ENCODE measurements around the gene NAV2. TPM values are rescaled to one million over a fixed set of nuclear protein-coding genes. Genes with fewer than 3 reads are reported as not detected.

Gene NAV2
- polyA plus RNA-seq, 1 donor (not counting 4 experiments of a cell fraction or from before 2014, with no cell fraction given), result 4.0 TPM

DNA sequence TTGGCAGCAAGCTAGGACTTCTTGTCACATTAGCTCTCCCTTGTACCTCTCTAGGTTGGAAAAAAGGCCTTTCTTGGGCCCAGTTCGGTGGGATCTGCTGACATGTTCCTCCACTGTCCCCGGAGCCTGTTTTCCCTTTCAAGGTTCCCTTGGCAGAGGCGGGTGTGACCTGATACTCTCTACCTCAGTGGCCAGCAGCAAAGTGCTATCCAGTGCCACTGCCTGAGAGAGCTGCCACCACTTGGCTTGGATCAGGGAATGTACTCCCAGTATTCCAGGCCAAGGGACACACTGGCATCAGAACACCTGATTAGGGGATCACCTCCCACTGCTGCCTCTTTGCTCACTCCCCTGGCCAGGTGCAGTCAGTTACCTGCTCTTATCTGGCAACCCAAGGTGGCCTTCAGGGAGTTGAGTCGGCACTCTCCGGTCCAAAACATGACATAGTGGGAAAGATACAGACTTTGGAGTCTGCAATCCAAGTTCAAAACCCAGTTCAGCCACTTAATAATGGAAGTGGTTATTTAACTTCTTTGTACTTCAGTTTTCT lies 17.8 kb upstream of the NAV2 start:
- H3K4me3 ChIP-seq (ENCODE audit: control insufficient read depth in 2 of 3, extremely low read depth in 1 of 3, insufficient read depth in 2 of 3, low read depth in 1 of 3, low read length in 3 of 3), result no peak overlapping the region
- dilution Hi-C loops (cut with MboI; ENCODE audit: extremely low pct_ligation_motif_present, low sequenced_read_pairs), result no loop called here
- H3K9me1 ChIP-seq (ENCODE audit: control insufficient read depth, extremely low read depth, insufficient read depth, low read length), result no peaks in the 10 kb centered on the region
- DNase-seq (ENCODE audit: low read depth, low spot score) (no peak), FAIRE-seq (no peak)
- no peak overlapping the region for H3K9ac ChIP-seq (ENCODE audit: control insufficient read depth, extremely low read depth, insufficient read depth, low read length)
- H3K79me2 ChIP-seq (ENCODE audit: control insufficient read depth, insufficient read depth, low read length), result no peaks in the 10 kb centered on the region
- H3K27ac ChIP-seq (ENCODE audit: control insufficient read depth, insufficient read depth, low read length), result no peak overlapping the region
- H3K27me3 ChIP-seq (ENCODE audit: control insufficient read depth, extremely low read depth, insufficient read depth, low read length), result no peaks in the 10 kb centered on the region
- no peak overlapping the region for H3K4me2 ChIP-seq (ENCODE audit: control insufficient read depth, extremely low read depth, insufficient read depth, low read depth, low read length)
- H3K4me1 ChIP-seq (ENCODE audit: control insufficient read depth, extremely low read depth, insufficient read depth, low read length), result no peaks in the 10 kb centered on the region
- no peaks in the 10 kb centered on the region for H3K9me3 ChIP-seq (ENCODE audit: control insufficient read depth, low read depth, low read length)
- no peaks in the 10 kb centered on the region for H4K20me1 ChIP-seq (ENCODE audit: control insufficient read depth, extremely low read depth, insufficient read depth, low read length)
- H2AFZ ChIP-seq (ENCODE audit: control insufficient read depth, low read length), result no peak overlapping the region
- TF ChIP-seq, protein P1, sequence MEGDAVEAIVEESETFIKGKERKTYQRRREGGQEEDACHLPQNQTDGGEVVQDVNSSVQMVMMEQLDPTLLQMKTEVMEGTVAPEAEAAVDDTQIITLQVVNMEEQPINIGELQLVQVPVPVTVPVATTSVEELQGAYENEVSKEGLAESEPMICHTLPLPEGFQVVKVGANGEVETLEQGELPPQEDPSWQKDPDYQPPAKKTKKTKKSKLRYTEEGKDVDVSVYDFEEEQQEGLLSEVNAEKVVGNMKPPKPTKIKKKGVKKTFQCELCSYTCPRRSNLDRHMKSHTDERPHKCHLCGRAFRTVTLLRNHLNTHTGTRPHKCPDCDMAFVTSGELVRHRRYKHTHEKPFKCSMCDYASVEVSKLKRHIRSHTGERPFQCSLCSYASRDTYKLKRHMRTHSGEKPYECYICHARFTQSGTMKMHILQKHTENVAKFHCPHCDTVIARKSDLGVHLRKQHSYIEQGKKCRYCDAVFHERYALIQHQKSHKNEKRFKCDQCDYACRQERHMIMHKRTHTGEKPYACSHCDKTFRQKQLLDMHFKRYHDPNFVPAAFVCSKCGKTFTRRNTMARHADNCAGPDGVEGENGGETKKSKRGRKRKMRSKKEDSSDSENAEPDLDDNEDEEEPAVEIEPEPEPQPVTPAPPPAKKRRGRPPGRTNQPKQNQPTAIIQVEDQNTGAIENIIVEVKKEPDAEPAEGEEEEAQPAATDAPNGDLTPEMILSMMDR (optimal IDR thresholded peaks at IDR 0.05 in 1 of 3, IDR thresholded peaks at IDR 0.05 in 1 of 3, conservative IDR thresholded peaks at IDR 0.05 in 1 of 3; ENCODE audit: extremely low read depth in 1 of 3, insufficient read depth in 2 of 3, low read length in 3 of 3), result no peak
- no peak for TF ChIP-seq EZH2 (IDR thresholded peaks at IDR 0.05; ENCODE audit: low read length)
- no peaks in the 10 kb centered on the region for H3K36me3 ChIP-seq (ENCODE audit: control insufficient read depth in 2 of 2, extremely low read depth in 1 of 2, insufficient read depth in 2 of 2, low read length in 2 of 2)

DNA sequence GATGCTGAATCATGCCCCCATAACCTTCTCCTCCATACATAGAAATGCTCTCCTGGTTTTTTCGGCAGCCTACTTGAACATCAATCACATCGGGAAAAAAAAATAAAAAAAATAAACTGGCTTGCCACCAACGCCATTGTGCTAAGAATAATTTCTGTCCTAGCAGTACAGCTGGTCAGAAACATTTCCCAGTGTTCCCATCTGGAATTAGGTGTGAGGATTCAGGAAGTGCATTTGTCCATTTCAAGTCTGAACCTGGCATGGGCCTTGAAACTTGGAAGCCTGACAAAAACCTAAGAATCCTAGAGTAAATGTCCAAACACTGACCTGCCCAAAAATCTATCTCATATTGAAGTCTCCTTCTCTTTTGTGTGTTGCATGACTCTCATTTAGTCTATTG lies 16.6 kb upstream of the NAV2 start:
- no peaks in the 10 kb centered on the region for H3K4me1 ChIP-seq (ENCODE audit: control insufficient read depth, extremely low read depth, insufficient read depth, low read length)
- H2AFZ ChIP-seq (ENCODE audit: control insufficient read depth, low read length), result no peak overlapping the region
- no peaks in the 10 kb centered on the region for H3K9me3 ChIP-seq (ENCODE audit: control insufficient read depth, low read depth, low read length)
- no peak overlapping the region for H3K27ac ChIP-seq (ENCODE audit: control insufficient read depth, insufficient read depth, low read length)
- no peaks in the 10 kb centered on the region for H3K36me3 ChIP-seq (ENCODE audit: control insufficient read depth in 2 of 2, extremely low read depth in 1 of 2, insufficient read depth in 2 of 2, low read length in 2 of 2)
- H3K4me2 ChIP-seq (ENCODE audit: control insufficient read depth, extremely low read depth, insufficient read depth, low read depth, low read length), result no peak overlapping the region
- dilution Hi-C loops (cut with MboI; ENCODE audit: extremely low pct_ligation_motif_present, low sequenced_read_pairs), result no loop called here
- no peaks in the 10 kb centered on the region for H4K20me1 ChIP-seq (ENCODE audit: control insufficient read depth, extremely low read depth, insufficient read depth, low read length)
- no peak for FAIRE-seq
- H3K4me3 ChIP-seq (ENCODE audit: control insufficient read depth in 2 of 3, extremely low read depth in 1 of 3, insufficient read depth in 2 of 3, low read depth in 1 of 3, low read length in 3 of 3), result no peak overlapping the region
- H3K79me2 ChIP-seq (ENCODE audit: control insufficient read depth, insufficient read depth, low read length), result no peaks in the 10 kb centered on the region
- H3K9ac ChIP-seq (ENCODE audit: control insufficient read depth, extremely low read depth, insufficient read depth, low read length), result no peak overlapping the region
- TF ChIP-seq, protein P1 (optimal IDR thresholded peaks at IDR 0.05 in 1 of 3, IDR thresholded peaks at IDR 0.05 in 1 of 3, conservative IDR thresholded peaks at IDR 0.05 in 1 of 3; ENCODE audit: extremely low read depth in 1 of 3, insufficient read depth in 2 of 3, low read length in 3 of 3), result no peak
- no peak for TF ChIP-seq EZH2 (IDR thresholded peaks at IDR 0.05; ENCODE audit: low read length)
- no peaks in the 10 kb centered on the region for H3K9me1 ChIP-seq (ENCODE audit: control insufficient read depth, extremely low read depth, insufficient read depth, low read length)
- DNase-seq (ENCODE audit: low read depth, low spot score), result no peak
- H3K27me3 ChIP-seq (ENCODE audit: control insufficient read depth, extremely low read depth, insufficient read depth, low read length), result no peaks in the 10 kb centered on the region
